ENCODE measurements around the gene SPTA1.

- TF ChIP-seq EZH2phosphoT487 (IDR thresholded peaks at IDR 0.05; ENCODE audit: borderline replicate concordance, low read depth, low read length) (no peak), CTCF (conservative IDR thresholded peaks at IDR 0.05; ENCODE audit: low read length) (no peak)
Measured at GRCh38 chr1:158700552-158700951, 14.0 kb upstream of the SPTA1 start, which contains the start of gene OR6K2.

Measured in OCI-LY7 (cell line).